ENCODE data around the gene PAPPA.

The PAPPA gene

GRCh38 chr9:116151199-116151598, 2.4 kb upstream of the PAPPA start:
- Histone ChIP-seq H3K4me1 (ENCODE audit: control insufficient read depth, insufficient read depth, low read length, poor library complexity, severe bottlenecking) (no peaks in the 10 kb centered on the region), H3K27ac (ENCODE audit: insufficient read depth, low read length, poor library complexity, severe bottlenecking) (no peak overlapping the region), H3K9me3 (ENCODE audit: control insufficient read depth, low read length) (no peaks in the 10 kb centered on the region), H3K36me3 (ENCODE audit: control insufficient read depth, insufficient read depth, low read length) (no peaks in the 10 kb centered on the region), H3K4me3 (ENCODE audit: insufficient read depth, low read depth, low read length, poor library complexity, severe bottlenecking) (no peak overlapping the region), H3K27me3 (replicated peaks; ENCODE audit: control insufficient read depth, insufficient read depth, low read length, poor library complexity, severe bottlenecking) (peaks cover 8% of the 10 kb centered on the region)
- no peak for DNase-seq

- H3K36me3 ChIP-seq (ENCODE audit: control insufficient read depth, insufficient read depth, low read length): no peaks in the 10 kb centered on the region
- H3K9me3 ChIP-seq (ENCODE audit: control insufficient read depth, low read length): no peaks in the 10 kb centered on the region
- H3K4me1 ChIP-seq (ENCODE audit: control insufficient read depth, insufficient read depth, low read length, poor library complexity, severe bottlenecking): no peaks in the 10 kb centered on the region
- no peak overlapping the region for H3K4me3 ChIP-seq (ENCODE audit: insufficient read depth, low read depth, low read length, poor library complexity, severe bottlenecking)
- no peak for DNase-seq
- no peak overlapping the region for H3K27ac ChIP-seq (ENCODE audit: insufficient read depth, low read length, poor library complexity, severe bottlenecking)
- H3K27me3 ChIP-seq (replicated peaks; ENCODE audit: control insufficient read depth, insufficient read depth, low read length, poor library complexity, severe bottlenecking): peaks cover 8% of the 10 kb centered on the region
Measured at GRCh38 chr9:116151966-116152381, 1.6 kb upstream of the PAPPA start.

DNA sequence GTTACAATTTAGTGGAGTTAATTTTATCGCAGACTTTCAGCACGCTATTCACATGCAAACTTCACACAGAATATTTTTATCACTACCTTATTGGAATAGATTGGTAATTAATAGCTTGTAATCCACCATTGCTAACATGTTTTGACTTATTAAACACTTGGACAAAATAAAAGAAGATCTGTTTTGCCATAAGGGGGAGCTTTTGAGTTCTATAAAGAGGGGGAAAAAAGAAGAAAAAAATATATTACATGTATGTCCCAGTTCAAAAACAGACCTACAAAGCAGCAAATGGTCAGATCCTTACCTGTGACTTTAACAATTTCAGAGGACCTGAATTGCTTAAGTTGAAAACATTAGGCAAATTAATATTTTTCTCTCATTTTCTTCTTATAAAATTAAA, 1.2 kb upstream of the PAPPA start:
- H3K4me3 ChIP-seq (ENCODE audit: insufficient read depth, low read depth, low read length, poor library complexity, severe bottlenecking): no peak overlapping the region
- H3K27ac ChIP-seq (ENCODE audit: insufficient read depth, low read length, poor library complexity, severe bottlenecking): no peak overlapping the region
- no peaks in the 10 kb centered on the region for H3K9me3 ChIP-seq (ENCODE audit: control insufficient read depth, low read length)
- no peaks in the 10 kb centered on the region for H3K4me1 ChIP-seq (ENCODE audit: control insufficient read depth, insufficient read depth, low read length, poor library complexity, severe bottlenecking)
- DNase-seq: no peak
- H3K36me3 ChIP-seq (ENCODE audit: control insufficient read depth, insufficient read depth, low read length): no peaks in the 10 kb centered on the region
- peaks cover 10% of the 10 kb centered on the region for H3K27me3 ChIP-seq (replicated peaks; ENCODE audit: control insufficient read depth, insufficient read depth, low read length, poor library complexity, severe bottlenecking)

- no peaks in the 10 kb centered on the region for H3K36me3 ChIP-seq (ENCODE audit: control insufficient read depth, insufficient read depth, low read length)
- DNase-seq: no peak
- H3K27me3 ChIP-seq (replicated peaks; ENCODE audit: control insufficient read depth, insufficient read depth, low read length, poor library complexity, severe bottlenecking): peaks cover 18% of the 10 kb centered on the region
- H3K9me3 ChIP-seq (ENCODE audit: control insufficient read depth, low read length): no peaks in the 10 kb centered on the region
- H3K4me3 ChIP-seq (ENCODE audit: insufficient read depth, low read depth, low read length, poor library complexity, severe bottlenecking): no peak overlapping the region
- no peak overlapping the region for H3K27ac ChIP-seq (ENCODE audit: insufficient read depth, low read length, poor library complexity, severe bottlenecking)
- H3K4me1 ChIP-seq (ENCODE audit: control insufficient read depth, insufficient read depth, low read length, poor library complexity, severe bottlenecking): no peaks in the 10 kb centered on the region
Measured at GRCh38 chr9:116152941-116153764, 438 bp upstream of the PAPPA start.

- H3K4me3 ChIP-seq (ENCODE audit: insufficient read depth, low read depth, low read length, poor library complexity, severe bottlenecking): no peak overlapping the region
- no peaks in the 10 kb centered on the region for H3K9me3 ChIP-seq (ENCODE audit: control insufficient read depth, low read length)
- no peaks in the 10 kb centered on the region for H3K4me1 ChIP-seq (ENCODE audit: control insufficient read depth, insufficient read depth, low read length, poor library complexity, severe bottlenecking)
- H3K36me3 ChIP-seq (ENCODE audit: control insufficient read depth, insufficient read depth, low read length): no peaks in the 10 kb centered on the region
- H3K27ac ChIP-seq (ENCODE audit: insufficient read depth, low read length, poor library complexity, severe bottlenecking): no peak overlapping the region
- H3K27me3 ChIP-seq (replicated peaks; ENCODE audit: control insufficient read depth, insufficient read depth, low read length, poor library complexity, severe bottlenecking): peaks cover 18% of the 10 kb centered on the region
- no peak for DNase-seq
Measured at GRCh38 chr9:116154334-116154975, 864 bp downstream of the PAPPA start.

DNA sequence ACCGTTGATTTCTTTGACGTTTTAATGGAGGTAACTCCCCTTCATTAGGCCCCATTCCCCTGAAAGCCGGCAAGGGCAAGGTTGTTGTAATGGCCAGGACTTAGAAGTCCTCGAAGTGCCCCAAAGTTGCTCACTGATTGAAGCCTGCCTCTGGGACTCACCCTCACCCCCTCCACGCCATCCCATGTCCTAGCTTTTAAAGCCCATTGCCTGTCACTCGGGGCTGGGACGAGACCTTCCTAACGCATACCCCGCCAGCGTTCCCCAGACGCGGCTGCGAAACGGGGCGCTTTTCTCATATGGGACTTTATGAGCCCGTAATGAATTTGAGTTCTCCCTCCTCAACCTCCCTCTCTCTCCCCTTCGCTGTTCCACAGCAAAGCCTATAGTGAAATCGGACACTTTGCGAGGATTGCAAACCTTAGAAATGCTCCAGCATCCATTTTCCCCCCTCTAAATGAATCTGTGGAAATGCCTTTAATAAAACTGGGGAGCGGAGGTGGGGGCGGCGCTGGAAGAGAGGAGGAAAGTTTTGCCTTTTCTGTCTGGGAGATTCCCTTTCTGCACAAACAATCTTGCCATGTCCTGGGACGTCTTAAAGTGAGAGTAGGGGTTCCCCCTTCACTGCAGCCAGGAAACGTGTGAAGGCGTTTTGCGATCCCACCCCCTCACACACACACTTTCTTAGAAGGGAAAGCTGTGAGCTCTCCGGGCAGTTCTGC, 1.5 kb downstream of the PAPPA start:
- no peaks in the 10 kb centered on the region for H3K9me3 ChIP-seq (ENCODE audit: control insufficient read depth, low read length)
- DNase-seq: no peak
- H3K27ac ChIP-seq (ENCODE audit: insufficient read depth, low read length, poor library complexity, severe bottlenecking): no peak overlapping the region
- H3K4me3 ChIP-seq (ENCODE audit: insufficient read depth, low read depth, low read length, poor library complexity, severe bottlenecking): no peak overlapping the region
- H3K4me1 ChIP-seq (ENCODE audit: control insufficient read depth, insufficient read depth, low read length, poor library complexity, severe bottlenecking): no peaks in the 10 kb centered on the region
- H3K36me3 ChIP-seq (ENCODE audit: control insufficient read depth, insufficient read depth, low read length): no peaks in the 10 kb centered on the region
- H3K27me3 ChIP-seq (replicated peaks; ENCODE audit: control insufficient read depth, insufficient read depth, low read length, poor library complexity, severe bottlenecking): peaks cover 18% of the 10 kb centered on the region

GRCh38 chr9:116155698-116156039, 2.1 kb downstream of the PAPPA start:
- no peak for DNase-seq
- Histone ChIP-seq H3K27me3 (replicated peaks; ENCODE audit: control insufficient read depth, insufficient read depth, low read length, poor library complexity, severe bottlenecking) (peaks cover 18% of the 10 kb centered on the region), H3K9me3 (ENCODE audit: control insufficient read depth, low read length) (no peaks in the 10 kb centered on the region), H3K27ac (ENCODE audit: insufficient read depth, low read length, poor library complexity, severe bottlenecking) (no peak overlapping the region), H3K36me3 (ENCODE audit: control insufficient read depth, insufficient read depth, low read length) (no peaks in the 10 kb centered on the region), H3K4me3 (ENCODE audit: insufficient read depth, low read depth, low read length, poor library complexity, severe bottlenecking) (no peak overlapping the region), H3K4me1 (ENCODE audit: control insufficient read depth, insufficient read depth, low read length, poor library complexity, severe bottlenecking) (no peaks in the 10 kb centered on the region)

- Histone ChIP-seq H3K4me3 (ENCODE audit: insufficient read depth, low read depth, low read length, poor library complexity, severe bottlenecking) (no peak overlapping the region), H3K36me3 (ENCODE audit: control insufficient read depth, insufficient read depth, low read length) (no peaks in the 10 kb centered on the region), H3K9me3 (ENCODE audit: control insufficient read depth, low read length) (no peaks in the 10 kb centered on the region), H3K27ac (ENCODE audit: insufficient read depth, low read length, poor library complexity, severe bottlenecking) (no peak overlapping the region), H3K27me3 (replicated peaks; ENCODE audit: control insufficient read depth, insufficient read depth, low read length, poor library complexity, severe bottlenecking) (peaks cover 18% of the 10 kb centered on the region), H3K4me1 (ENCODE audit: control insufficient read depth, insufficient read depth, low read length, poor library complexity, severe bottlenecking) (no peaks in the 10 kb centered on the region)
- no peak for DNase-seq
Measured at GRCh38 chr9:116156621-116157314, 3.2 kb downstream of the PAPPA start.

GRCh38 chr9:116157436-116158138, 4.0 kb downstream of the PAPPA start:
- DNase-seq: no peak
- Histone ChIP-seq H3K4me3 (ENCODE audit: insufficient read depth, low read depth, low read length, poor library complexity, severe bottlenecking) (no peak overlapping the region), H3K27me3 (replicated peaks; ENCODE audit: control insufficient read depth, insufficient read depth, low read length, poor library complexity, severe bottlenecking) (peaks cover 18% of the 10 kb centered on the region), H3K36me3 (ENCODE audit: control insufficient read depth, insufficient read depth, low read length) (no peaks in the 10 kb centered on the region), H3K27ac (ENCODE audit: insufficient read depth, low read length, poor library complexity, severe bottlenecking) (no peak overlapping the region), H3K9me3 (ENCODE audit: control insufficient read depth, low read length) (no peaks in the 10 kb centered on the region), H3K4me1 (ENCODE audit: control insufficient read depth, insufficient read depth, low read length, poor library complexity, severe bottlenecking) (no peaks in the 10 kb centered on the region)

Data from effector memory CD4-positive, alpha-beta T cell (primary cell).